NCI-H1930 (cell line): ENCODE data around the gene RAB31.
"Not testable (repeated sequence)": the region's sequence is repeated elsewhere in the genome, so short reads cannot be mapped to it uniquely, and the experiment has no call there.

Source experiments
- DNase-seq, 2 experiments: peaks; one replicate each; lab custom pipeline; 2025; lab: John Stamatoyannopoulos, UW

The RAB31 gene

DNA sequence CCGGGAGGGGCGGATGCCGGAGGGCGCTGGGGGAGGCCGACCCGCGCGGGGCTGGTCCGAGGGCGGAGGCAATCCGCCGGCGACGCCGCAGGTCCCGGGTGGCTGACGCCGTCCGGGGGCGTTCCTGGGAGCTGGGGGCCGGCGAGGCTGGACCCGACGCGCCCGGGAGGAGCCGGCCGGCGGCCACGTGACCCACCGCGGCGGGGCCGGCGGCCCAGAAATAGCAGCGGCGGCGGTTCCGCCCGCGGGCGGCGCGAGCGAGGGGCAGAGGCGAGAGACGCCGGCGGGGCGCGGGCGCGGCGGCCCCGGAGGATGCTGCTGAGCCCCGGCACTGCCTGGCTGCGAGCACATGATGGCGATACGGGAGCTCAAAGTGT is at the start of gene RAB31:
Gene RAB31 (plus strand): TSS at position 245 of the 377 bp plus-strand sequence. CDS start 105 bp downstream, at position 350.
- DNase-seq = no peak

DNA sequence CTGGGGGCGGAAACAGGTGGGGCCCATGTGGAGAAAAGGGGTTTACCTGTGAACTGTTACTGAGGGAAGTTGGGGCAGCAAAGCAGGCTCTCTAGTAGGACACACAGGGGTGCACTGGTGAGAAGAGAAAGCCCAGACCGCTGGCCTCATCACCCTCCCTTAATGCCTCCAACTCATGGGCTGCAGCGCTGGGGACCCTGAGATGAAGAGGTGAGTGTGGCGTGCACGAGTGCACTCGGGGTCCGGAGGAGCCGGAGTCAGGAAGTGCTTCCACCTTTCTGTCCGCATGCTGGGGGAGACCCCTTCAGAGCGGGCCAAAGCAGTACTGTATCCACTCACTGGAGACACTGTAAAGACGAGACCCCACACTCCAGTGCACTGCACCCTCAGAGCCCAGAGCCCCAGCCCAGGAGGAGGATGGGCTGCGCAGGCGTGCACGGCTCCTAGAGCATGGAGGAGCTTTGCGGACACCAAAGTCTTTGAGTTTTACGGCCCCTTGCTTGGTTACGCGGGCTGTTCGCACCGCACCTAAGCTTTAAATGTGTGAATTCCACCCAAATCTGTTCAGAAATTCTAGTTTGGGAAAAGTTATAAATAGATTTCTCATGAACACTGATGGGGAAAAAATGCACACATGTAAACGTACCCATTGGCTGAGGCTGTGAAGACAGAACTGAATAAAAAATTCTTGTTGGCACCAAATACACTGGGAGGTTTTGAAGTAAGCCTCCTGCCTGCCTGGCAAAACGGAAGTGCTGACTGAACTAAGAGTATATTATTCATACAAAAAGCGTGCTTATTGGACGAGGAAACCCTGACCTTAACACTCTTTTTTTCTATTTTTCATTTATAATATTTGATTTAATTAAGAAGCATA is 48.4 kb upstream of the RAB31 start:
- no peak for DNase-seq

DNA sequence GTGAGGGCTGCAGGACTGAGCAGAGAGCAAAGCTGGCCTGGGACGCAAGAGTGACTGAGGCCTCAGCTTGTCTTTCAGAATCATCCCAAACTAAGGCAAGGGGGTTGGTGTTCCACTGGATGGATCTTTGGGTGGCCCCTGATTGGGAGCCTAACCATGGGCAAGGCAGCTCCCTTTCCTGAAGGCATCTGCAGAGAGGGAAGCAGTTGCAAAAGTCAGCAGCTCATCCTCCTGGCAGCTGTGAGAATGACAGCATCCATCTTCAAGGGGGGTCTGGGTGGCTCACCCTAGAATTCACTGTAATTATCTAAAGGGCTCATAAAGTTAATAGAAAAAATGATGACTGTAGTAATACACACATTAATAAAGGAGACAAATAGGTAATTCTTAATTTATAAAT is 46.5 kb upstream of the RAB31 start:
- no peak for DNase-seq

DNA sequence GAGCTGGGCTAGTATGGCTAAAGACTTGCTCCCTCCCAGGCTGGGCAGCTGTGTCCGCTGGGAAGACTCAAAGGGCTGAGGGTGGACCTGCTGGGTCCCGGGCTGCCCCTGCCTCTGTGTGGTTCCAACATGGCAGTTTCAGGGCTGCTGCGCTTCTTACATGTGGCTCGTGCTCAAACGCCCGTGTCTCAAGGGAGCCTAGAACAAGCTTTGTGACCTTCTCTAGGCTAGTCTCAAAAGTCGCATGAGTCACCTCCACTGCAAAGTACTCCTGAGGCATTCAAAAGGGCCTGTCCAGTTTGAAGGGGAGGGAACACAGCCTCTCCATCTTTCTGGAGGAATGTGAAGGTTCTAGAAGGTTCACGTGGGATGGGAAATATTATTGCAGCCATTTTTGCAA is 44.7 kb upstream of the RAB31 start:
- DNase-seq = no peak

- no peak for DNase-seq
Measured at GRCh38 chr18:9665314-9665713, 42.8 kb upstream of the RAB31 start.

GRCh38 chr18:9666548-9666947 is 41.6 kb upstream of the RAB31 start:
- no peak for DNase-seq

DNA sequence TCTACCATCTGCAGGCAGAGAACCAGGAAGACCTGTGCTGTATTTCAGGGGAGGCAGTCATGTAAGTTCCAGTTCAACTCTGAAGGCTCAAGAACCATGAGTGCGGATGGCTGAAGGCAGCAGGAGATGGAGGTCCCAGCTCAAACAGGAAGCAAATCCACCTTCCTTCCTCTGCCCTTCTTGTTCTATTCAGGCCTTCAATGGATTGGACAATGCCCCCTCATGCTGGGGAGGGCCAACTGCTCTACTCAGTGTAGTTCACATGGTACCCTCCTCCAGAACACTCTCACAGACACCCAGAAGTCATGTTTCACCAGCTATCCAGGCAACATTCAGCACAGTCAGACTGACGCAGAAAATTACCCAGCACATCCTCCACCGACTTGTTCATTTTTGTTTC is 39.1 kb upstream of the RAB31 start:
- DNase-seq = no peak

DNA sequence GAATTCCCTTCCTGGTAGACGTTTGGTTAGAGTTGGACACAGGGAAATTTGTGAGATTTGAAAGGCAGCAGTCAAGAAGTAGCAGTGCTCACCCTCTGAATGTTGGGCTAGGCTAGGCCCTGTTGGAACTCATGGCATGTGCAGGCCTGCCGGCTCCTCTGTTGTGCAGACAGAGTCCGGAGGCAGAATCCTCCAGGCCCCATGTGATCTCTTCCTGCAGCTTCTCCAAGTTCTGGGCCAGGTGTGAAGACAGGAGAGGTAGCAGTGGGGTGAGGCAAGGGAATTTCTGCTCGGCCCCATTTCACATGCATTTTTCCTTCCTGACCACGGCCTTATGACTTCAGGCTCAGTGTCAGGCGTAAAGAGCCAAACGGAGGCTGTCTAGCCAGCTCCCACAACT is 36.9 kb upstream of the RAB31 start:
- no peak for DNase-seq

DNA sequence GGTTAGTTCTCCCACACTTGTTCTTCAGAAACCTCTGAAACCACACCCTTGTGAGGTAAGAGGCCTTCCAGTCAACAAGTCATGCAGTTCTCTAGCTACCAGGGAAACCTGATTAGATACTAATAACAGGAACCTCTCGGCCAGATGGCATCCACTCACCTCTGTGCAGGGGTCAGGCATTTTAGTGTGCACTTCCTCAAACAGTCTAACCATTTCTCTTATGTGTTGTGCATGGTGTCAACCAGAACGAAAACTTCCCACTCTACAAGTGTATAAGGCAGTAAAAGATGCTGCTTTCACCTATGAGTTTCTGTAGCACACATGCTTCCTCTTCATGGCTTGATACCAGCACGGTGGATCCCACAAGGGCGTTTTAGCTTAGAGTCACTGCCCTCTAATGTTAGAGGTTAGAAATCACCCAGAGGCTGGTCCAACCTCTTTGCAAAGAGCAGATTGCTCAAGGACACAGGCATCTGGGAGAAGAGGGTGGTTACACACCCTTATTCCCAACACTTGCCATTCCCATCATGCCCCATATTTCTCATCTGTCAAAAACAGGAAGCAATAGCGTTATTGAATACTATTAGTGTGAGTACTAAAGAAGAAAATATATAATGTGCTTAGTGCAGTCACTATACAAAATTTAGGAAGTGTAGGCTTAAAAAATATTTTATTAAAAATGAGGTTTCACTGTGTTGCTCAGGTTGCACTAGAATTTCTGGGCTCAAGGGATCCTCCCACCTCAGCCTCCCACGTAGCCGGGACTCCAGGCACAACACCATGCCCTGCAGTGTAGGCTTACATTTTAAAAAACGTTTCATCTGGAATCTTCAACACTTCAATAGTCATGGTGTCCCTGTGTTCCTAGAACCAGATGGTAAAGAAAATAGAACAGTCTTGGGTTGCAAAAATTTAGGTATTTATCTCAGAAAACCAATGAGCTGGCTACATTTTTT is 34.5 kb upstream of the RAB31 start:
- peak in 1 of 2 experiments; percentile 5 for DNase-seq

DNA sequence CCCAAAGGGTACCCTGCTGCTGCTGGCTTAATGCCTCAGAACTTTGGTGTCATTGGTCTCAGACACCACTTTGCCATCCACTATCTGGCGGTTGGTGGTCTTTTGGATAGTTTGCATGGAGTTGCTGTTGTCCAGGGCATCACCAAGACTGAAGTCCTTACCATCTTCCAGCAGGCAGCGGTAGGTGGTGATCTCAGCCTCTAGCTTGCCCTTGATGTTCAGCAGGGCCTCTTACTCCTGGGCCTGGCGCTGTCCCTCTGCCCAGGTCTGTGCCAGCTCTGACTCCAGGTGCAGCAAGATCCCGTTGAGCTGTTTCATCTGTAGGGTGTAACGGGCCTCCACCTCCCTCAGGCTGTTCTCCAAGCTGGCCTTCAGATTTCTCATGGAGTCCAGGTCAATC is 29.9 kb upstream of the RAB31 start:
- not testable (repeated sequence) for DNase-seq

DNA sequence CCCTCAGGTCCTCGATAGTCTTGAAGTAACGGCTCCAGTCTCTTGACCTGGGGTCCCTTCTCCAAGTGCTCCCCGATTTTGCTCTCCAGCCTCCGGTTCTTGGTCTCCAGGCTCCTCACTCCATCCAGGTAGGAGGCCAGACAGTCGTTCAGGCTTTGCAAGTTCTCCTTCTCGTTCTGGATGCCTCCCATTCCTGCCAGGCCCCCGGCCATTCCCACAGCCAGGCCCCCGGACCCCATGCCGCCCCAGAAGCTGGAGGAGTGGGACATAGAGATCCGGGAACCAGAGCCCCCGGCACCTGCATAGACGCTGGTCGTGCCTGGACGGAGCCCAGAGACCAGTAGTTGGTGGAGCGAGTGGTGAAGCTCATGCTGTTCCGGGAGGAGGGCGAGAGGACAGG is 29.0 kb upstream of the RAB31 start:
- DNase-seq = no peak

DNA sequence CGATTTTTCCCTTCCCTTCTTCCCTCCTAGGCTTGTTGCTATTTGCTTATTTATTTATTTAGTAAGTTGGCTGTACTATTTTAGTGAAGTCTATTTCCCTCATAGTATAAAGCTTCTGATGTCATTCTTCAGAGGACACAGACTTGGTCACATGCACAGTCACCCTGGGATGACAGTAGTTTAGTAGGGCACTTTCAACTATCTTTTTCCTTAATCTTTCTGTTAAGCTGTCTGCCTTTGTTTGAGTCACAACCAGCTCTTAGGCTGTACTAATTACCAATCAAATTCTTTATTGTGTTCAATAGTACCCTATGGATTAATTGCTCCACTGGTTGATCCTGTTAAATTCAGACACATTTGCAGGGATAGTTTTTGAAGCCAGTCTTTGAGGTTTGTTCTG is 26.9 kb upstream of the RAB31 start:
- DNase-seq = no peak

GRCh38 chr18:9682572-9682971 is 25.5 kb upstream of the RAB31 start:
- DNase-seq = no peak

DNA sequence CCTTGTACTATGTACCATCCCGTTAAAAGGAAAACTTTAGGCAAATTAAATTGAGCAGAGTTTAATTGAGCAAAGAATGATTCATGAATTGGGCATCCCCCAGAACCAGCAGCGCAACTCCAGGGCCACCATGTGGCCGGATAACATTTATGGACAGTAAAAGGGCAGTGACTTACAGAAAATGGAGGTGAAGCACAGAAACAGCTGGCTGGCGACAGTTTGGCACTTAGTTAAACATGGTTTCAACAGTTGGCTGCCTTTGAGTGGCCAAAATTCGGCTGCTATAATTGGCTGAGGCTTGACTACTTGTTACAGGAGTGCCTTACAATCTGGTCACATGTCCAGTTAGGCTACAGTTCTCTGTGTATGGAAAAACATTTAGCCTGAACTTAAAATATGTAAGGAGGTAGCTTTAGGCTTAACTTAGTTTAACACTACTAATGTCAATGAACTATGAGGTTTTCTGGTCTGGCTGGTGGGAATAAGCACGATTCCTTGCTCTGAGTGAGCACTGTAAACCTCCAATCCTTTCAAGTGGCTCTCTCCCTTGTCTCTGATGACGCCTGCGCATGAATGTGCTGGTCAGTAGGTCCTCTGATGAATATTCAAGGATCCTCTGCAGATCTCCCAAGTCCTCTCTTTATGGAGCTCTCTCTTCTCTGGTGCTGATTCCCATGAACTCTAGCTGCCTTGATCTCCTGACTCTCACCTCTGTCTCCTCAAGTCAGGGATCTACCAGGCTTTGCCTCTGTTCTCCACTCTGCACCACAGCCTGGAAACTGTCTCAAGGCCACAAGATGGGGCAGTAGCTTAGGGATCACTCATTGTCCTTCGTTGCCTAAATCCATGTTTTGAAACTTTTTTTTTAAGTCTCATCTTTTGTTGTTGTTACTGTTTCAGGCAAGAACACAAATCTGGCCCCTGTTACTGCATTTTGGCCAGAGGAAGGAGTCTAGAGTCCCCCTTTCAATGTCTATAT is 24.4 kb upstream of the RAB31 start:
- DNase-seq = no peak

DNA sequence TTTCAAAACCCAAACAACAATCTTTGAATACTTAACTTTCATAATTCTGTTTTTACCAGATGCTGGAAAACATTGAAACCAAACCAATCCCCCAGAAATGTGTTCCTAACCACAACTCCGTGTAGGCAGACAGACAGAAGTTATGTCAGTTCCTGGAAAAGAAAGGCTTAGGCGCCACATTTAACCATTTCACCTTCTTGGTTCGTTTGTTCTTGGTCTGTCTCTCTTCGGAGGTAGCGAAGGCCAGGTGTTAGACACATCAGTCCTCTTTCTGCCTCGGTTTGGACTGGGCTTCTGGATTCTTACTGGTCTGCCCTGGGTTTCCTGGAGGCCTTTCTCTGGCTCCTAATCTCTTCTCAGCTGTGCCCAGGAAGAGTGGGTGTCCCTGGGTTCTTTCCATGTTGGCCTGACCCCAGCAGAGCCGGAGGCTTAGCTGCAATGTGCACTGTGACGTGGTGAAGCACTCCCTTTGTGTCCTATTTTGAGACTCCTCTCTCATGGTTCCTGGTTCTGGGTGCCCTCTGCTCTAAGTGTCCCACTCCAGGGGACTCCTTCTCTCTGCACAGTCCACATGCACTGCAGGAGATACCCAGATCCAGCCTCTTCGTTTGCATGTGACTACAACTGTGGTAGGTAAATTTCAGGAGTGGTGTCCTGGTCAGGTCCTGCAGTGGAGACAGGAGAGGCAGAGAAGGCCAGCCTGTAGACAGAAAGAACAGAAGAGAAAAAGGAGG is 23.1 kb upstream of the RAB31 start:
- DNase-seq = no peak

DNA sequence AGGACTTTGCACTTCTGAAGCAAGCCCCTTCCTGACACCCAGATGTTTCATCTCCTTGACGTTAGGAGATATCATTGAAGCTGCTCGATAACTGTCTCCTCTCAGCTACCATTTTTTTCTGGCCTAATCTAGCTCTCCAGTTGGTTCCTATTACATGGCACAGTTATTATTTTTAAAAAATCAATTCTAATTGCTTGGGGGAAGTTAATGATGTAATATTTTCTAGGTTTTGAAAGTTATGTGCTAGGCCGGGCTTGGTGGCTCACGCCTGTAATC is 22.5 kb upstream of the RAB31 start:
- no peak for DNase-seq

DNA sequence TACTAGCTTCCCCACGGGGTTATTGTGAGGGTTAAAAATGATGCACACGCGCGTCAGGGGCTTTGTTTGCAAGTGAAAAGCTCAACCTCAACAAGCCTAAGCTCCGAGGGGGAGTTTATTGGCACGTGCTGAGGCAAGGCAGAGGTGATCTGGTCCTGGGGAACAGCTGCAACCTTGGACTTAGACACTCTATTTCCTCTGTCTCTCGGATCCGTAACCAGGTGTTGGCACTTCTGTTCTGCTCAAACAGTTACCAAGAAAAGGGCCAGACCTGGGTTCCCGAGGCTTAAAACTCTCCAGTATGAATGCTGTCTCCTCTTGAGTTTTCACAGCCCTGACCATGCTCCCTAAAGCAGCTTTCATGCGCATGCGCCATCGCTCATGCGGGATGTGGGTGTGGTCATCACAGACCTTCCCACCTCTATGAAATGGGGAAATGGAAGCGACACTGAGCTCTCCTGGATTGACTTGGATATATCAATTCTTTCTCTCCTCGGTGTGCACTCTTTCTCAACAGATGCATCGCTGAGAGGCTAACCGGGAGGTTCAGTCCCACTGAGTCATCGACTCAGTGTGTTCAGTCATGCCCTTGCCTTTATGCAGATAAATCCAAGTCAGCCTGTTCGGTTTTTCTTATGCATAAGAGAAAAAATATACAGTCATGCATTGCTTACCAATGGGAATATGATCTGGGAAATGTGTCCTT is 19.9 kb upstream of the RAB31 start:
- no peak for DNase-seq

- DNase-seq = no peak
Measured at GRCh38 chr18:9689253-9689652, 18.8 kb upstream of the RAB31 start.

DNA sequence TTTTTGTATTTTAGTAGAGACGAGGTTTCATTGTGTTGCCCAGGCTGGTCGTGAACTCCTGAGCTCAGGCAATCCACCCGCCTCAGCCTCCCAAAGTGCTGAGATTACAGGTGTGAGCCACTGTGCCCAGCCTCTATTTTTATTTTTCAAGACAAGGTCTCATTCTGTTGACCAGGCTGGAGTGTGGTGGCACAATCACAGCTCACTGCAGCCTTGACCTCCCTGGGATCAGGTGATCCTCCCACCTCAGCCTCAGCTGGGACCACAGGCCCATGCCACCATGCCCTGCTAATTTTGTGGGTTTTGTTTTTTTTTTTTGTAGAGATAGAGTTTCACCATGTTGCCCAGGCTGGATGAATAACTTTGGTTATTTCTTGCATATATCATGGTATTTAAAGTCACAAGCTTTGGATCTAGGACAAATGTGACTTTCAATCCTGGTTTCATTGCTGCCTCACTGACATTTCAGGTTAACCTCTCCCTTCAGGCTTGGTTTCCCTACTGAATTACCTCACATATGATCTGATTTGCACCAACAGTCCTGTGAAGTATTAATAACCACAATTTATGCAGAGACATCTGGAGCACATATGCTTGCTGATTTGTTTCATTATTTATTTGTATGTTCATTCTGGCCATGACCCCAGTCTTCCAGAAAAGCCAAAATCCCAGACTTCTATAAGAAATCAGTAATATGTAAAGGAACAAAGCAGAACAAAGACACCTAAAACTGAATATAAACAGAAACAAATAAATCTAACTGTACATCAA is 17.5 kb upstream of the RAB31 start:
- no peak for DNase-seq

DNA sequence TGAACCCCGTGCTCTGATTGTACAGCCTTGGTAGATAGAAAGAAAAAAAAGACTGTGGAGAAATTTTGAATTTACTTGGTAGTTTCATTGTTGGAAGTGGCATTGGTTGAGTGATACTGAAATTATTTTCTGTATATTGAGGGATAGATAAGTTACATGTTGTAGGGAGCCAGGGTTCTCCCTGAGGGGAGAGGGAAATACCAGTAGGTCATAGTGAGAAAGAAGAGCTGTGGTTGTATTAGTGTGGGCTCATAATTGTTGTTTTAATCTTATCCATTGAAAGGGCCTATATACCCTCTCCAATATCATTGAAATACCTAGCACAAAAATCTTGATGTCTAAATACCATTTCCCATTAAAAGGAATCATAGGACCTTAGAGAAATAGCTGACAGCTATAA is 16.9 kb upstream of the RAB31 start:
- DNase-seq = no peak
